LNCAP (cell line): ENCODE measurements around the gene ITM2B.

ENCODE experiments used
- TF ChIP-seq, protein P1 (sequence below): fragments of 450-650 bp; IDR thresholded peaks from 2 replicates; pipeline ENCODE4 v1.5.1; 2017; ENCODE audit warnings: mild to moderate bottlenecking

ITM2B gene

GRCh38 chr13:48255954-48256353, 22.9 kb downstream of the ITM2B start:
- TF ChIP-seq, protein P1, sequence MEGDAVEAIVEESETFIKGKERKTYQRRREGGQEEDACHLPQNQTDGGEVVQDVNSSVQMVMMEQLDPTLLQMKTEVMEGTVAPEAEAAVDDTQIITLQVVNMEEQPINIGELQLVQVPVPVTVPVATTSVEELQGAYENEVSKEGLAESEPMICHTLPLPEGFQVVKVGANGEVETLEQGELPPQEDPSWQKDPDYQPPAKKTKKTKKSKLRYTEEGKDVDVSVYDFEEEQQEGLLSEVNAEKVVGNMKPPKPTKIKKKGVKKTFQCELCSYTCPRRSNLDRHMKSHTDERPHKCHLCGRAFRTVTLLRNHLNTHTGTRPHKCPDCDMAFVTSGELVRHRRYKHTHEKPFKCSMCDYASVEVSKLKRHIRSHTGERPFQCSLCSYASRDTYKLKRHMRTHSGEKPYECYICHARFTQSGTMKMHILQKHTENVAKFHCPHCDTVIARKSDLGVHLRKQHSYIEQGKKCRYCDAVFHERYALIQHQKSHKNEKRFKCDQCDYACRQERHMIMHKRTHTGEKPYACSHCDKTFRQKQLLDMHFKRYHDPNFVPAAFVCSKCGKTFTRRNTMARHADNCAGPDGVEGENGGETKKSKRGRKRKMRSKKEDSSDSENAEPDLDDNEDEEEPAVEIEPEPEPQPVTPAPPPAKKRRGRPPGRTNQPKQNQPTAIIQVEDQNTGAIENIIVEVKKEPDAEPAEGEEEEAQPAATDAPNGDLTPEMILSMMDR, result no peak

- TF ChIP-seq, protein P1, result no peak
Measured at GRCh38 chr13:48258002-48258401, 25.0 kb downstream of the ITM2B start.

GRCh38 chr13:48258430-48258829, 25.4 kb downstream of the ITM2B start:
- TF ChIP-seq, protein P1, result no peak

- TF ChIP-seq, protein P1, result no peak
Measured at GRCh38 chr13:48260970-48261369, 28.0 kb downstream of the ITM2B start.

GRCh38 chr13:48263196-48263595, 30.2 kb downstream of the ITM2B start:
- TF ChIP-seq, protein P1, result no peak

DNA sequence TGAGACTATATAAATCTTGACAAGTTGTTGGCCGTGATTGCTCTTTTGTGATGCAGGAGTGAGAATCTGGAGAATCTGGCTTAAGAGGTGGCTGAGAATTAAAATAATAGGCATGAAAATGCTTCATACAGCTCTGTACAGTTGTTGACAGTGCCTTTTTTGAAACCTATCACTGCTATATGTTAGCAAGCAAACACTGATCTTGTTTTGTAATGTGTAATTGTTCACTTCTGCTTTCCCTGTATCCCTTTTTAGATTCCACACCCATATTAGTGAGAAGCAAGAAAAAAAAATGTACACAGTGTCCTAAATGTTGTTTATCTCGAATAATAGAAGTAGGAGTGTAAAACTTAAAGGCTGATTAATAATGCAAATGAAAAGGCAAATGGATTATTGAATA, 31.1 kb downstream of the ITM2B start:
- TF ChIP-seq, protein P1, result no peak

DNA sequence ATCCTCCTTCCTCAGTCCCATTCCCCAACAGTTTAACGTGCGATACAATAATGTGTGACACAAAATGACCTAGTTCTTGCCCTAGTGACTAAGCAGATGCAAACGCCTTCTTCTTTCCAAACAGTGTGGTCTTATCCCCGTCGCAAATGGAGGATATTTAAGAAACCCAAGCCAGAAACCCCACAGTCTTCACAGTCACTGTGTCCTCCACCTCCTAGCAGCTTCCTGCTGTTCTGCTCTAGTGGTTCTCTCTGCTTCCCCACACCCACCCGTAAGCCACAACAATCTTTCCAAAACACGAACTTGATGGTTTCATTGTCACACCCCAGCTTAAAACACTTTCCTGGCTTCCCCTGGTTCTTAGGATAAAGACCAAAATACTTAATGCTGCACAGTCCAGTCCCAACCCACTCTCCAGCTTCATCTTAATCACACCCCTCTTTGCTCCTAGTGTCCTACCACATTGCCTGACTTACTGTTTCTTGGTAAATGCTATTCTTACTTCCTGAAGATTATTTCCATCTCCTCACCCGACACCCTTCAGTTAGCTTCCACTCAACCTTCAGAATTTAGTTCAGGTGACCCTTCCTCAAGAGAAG, 32.3 kb downstream of the ITM2B start:
- TF ChIP-seq, protein P1, result no peak

GRCh38 chr13:48266150-48266549, 33.1 kb downstream of the ITM2B start:
- TF ChIP-seq, protein P1, result no peak
